Fibroblast of mammary gland (primary cell): ENCODE results near the gene ASB16.
A peak's percentile ranks its signal among the peaks of the same experiment; 100 is the strongest.

Experiments
- DNase-seq: peaks from one replicate; pipeline ENCODE4 v3.0.0-alpha.2; 2010; ENCODE audit warnings: low read depth
- H3K4me3 ChIP-seq: 2 replicates; pipeline ENCODE4 v1.5.1; 2011; ENCODE audit warnings: low read depth, mild to moderate bottlenecking, low read length, moderate library complexity; ENCODE audit not compliant: control insufficient read depth
- CTCF ChIP-seq: conservative IDR thresholded peaks from 2 replicates; pipeline ENCODE4 v1.5.1; 2011; ENCODE audit warnings: low read depth, low read length, inconsistent platforms; ENCODE audit not compliant: control insufficient read depth, insufficient read depth

ASB16 gene

GRCh38 chr17:44217738-44218343 is 47.3 kb downstream of the ASB16 start:
- DNase-seq: no peak
- peak overlapping the region; percentile 66 for H3K4me3 ChIP-seq
- TF ChIP-seq CTCF: no peak

- peak overlapping the region; percentile 66 for H3K4me3 ChIP-seq
- peak; percentile 84 for DNase-seq
- no peak for TF ChIP-seq CTCF
Measured at GRCh38 chr17:44218344-44219107, 48.0 kb downstream of the ASB16 start.

- H3K4me3 ChIP-seq: peak overlapping the region; percentile 48
- DNase-seq: peak; percentile 63
- TF ChIP-seq CTCF: no peak
Measured at GRCh38 chr17:44219108-44219615, 48.7 kb downstream of the ASB16 start.

GRCh38 chr17:44219616-44220212 is 49.2 kb downstream of the ASB16 start, which contains the start of gene UBTF:
TSS of gene UBTF (minus strand) at chr17:44219675. CDS start at chr17:44218229, 1,446 bp downstream.
- H3K4me3 ChIP-seq: peak within 1 kb of the TSS; percentile 51
- no peak for TF ChIP-seq CTCF
- peak; percentile 36 for DNase-seq

GRCh38 chr17:44220213-44221083 is 49.9 kb downstream of the ASB16 start:
- no peak for TF ChIP-seq CTCF
- DNase-seq: peak; percentile 41

More at GRCh38 chr17:44220213-44221083, 49.9 kb downstream of the ASB16 start:
- peak overlapping the region; percentile 51 for H3K4me3 ChIP-seq
